OCI-LY1 (cell line): ENCODE measurements around the gene PTPRO.

ENCODE experiments used
- H2AFZ ChIP-seq: fragments of 200-600 bp; sonication (generic), shearing (Covaris generic); 2 replicates; pipeline ENCODE4 v1.6.0; 2014; ENCODE audit warnings: antibody characterized with exemption, mild to moderate bottlenecking, low read length
- H3F3A ChIP-seq: fragments of 200-600 bp; sonication (generic), shearing (Covaris generic); 2 replicates; pipeline ENCODE4 v1.6.0; 2014; ENCODE audit warnings: mild to moderate bottlenecking, antibody characterized with exemption, low read length, moderate library complexity; ENCODE audit not compliant: insufficient read depth
- H3K27ac ChIP-seq: fragments of 200-600 bp; sonication (generic); 2 replicates; pipeline ENCODE4 v1.5.1; 2014; ENCODE audit warnings: low read length, mixed run types, mild to moderate bottlenecking, low read depth; ENCODE audit not compliant: poor library complexity, severe bottlenecking
- H3K27me3 ChIP-seq: fragments of 200-600 bp; sonication (generic); 2 replicates; pipeline ENCODE4 v1.6.0; 2014; ENCODE audit warnings: antibody characterized with exemption, mild to moderate bottlenecking, low read length, moderate library complexity; ENCODE audit not compliant: insufficient read depth
- H3K36me3 ChIP-seq: fragments of 200-600 bp; sonication (generic); 2 replicates; pipeline ENCODE4 v1.6.1; 2014; ENCODE audit warnings: mild to moderate bottlenecking, antibody characterized with exemption, low read length, moderate library complexity, mixed read lengths; ENCODE audit not compliant: insufficient read depth
- H3K4me1 ChIP-seq: fragments of 200-600 bp; sonication (generic); 2 replicates; pipeline ENCODE4 v1.5.1; 2014; ENCODE audit warnings: mild to moderate bottlenecking, low read length, moderate library complexity; ENCODE audit not compliant: insufficient read depth, severe bottlenecking
- H3K4me2 ChIP-seq: fragments of 200-600 bp; sonication (generic), shearing (Covaris generic); 2 replicates; pipeline ENCODE4 v1.6.1; 2014; ENCODE audit warnings: low read length
- H3K4me3 ChIP-seq: fragments of 200-600 bp; sonication (generic); 2 replicates; pipeline ENCODE4 v1.5.1; 2014; ENCODE audit warnings: low read length, low read depth, mild to moderate bottlenecking, mixed read lengths; ENCODE audit not compliant: poor library complexity, severe bottlenecking
- H3K79me2 ChIP-seq: fragments of 200-600 bp; shearing (Covaris generic); 2 replicates; pipeline ENCODE4 v1.6.1; 2016; ENCODE audit warnings: mixed run types, low read length, mixed read lengths; ENCODE audit not compliant: insufficient read depth
- H3K9ac ChIP-seq: fragments of 200-600 bp; sonication (generic), shearing (Covaris generic); 2 replicates; pipeline ENCODE4 v1.6.1; 2014; ENCODE audit warnings: mild to moderate bottlenecking, low read length, mixed read lengths
- H3K9me2 ChIP-seq: fragments of 200-600 bp; sonication (generic), shearing (Covaris generic); 2 replicates; pipeline ENCODE4 v1.6.1; 2014; ENCODE audit warnings: low read depth, mild to moderate bottlenecking, low read length, mixed read lengths
- H3K9me3 ChIP-seq: fragments of 200-600 bp; shearing (Covaris generic); 2 replicates; pipeline ENCODE4 v1.6.1; 2014; ENCODE audit warnings: low read length, mixed read lengths
- H4K20me1 ChIP-seq: fragments of 200-600 bp; sonication (generic), shearing (Covaris generic); 2 replicates; pipeline ENCODE4 v1.6.0; 2016; ENCODE audit warnings: mild to moderate bottlenecking, low read length; ENCODE audit not compliant: insufficient read depth
- EZH2 ChIP-seq: fragments of 200-600 bp; sonication (generic), shearing (Covaris generic); IDR thresholded peaks from 2 replicates; pipeline ENCODE4 v1.8.0; 2017; ENCODE audit warnings: borderline replicate concordance, mixed run types, mild to moderate bottlenecking, antibody characterized with exemption, low read length, moderate library complexity, mixed read lengths
- TF ChIP-seq, protein P1 (sequence below): fragments of 200-600 bp; sonication (generic), shearing (Covaris generic); IDR thresholded peaks from 2 replicates; pipeline ENCODE4 v1.5.1; 2017; ENCODE audit warnings: mild to moderate bottlenecking, antibody characterized with exemption, low read length, moderate library complexity, mixed read lengths

Gene PTPRO

DNA sequence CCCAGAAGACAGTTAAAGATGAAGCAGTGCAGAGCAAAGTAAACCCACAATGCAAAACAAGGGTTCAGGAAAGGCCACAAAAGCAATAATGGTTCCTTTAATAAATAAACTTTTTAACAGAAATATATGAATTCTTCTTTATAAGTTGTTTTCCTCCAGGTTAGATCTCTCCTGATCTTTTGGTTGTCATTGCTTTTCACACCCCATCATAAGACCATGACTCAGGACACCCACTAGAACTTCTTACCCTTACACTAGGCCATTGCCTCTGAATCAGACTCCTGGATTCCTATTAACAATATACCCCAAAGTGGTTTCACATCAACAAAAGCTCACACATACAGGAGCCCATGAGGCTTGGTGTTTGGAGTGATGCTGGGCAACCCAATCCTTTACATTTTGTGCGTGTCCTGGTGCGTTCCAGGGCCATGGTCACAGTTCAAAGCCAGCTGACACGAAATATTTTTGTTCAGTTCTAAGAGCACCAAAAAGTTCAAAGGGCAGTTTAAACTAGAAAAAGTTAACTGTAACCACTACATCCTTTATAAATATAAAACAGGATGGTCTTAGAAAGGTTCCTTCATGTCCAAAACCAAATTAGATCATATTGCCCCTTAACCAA lies 279.9 kb downstream of the PTPRO start:
- H3K9ac ChIP-seq = no peak overlapping the region
- no peaks in the 10 kb centered on the region for H3F3A ChIP-seq
- H3K4me1 ChIP-seq = no peaks in the 10 kb centered on the region
- H3K9me2 ChIP-seq = no peaks in the 10 kb centered on the region
- no peaks in the 10 kb centered on the region for H3K36me3 ChIP-seq
- no peaks in the 10 kb centered on the region for H4K20me1 ChIP-seq
- TF ChIP-seq EZH2 = no peak
- TF ChIP-seq, protein P1, sequence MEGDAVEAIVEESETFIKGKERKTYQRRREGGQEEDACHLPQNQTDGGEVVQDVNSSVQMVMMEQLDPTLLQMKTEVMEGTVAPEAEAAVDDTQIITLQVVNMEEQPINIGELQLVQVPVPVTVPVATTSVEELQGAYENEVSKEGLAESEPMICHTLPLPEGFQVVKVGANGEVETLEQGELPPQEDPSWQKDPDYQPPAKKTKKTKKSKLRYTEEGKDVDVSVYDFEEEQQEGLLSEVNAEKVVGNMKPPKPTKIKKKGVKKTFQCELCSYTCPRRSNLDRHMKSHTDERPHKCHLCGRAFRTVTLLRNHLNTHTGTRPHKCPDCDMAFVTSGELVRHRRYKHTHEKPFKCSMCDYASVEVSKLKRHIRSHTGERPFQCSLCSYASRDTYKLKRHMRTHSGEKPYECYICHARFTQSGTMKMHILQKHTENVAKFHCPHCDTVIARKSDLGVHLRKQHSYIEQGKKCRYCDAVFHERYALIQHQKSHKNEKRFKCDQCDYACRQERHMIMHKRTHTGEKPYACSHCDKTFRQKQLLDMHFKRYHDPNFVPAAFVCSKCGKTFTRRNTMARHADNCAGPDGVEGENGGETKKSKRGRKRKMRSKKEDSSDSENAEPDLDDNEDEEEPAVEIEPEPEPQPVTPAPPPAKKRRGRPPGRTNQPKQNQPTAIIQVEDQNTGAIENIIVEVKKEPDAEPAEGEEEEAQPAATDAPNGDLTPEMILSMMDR = no peak
- H3K4me3 ChIP-seq = no peak overlapping the region
- no peaks in the 10 kb centered on the region for H3K9me3 ChIP-seq
- H3K27ac ChIP-seq = no peak overlapping the region
- no peak overlapping the region for H3K4me2 ChIP-seq
- H2AFZ ChIP-seq = no peak overlapping the region
- H3K79me2 ChIP-seq = no peaks in the 10 kb centered on the region
- H3K27me3 ChIP-seq = no peaks in the 10 kb centered on the region

DNA sequence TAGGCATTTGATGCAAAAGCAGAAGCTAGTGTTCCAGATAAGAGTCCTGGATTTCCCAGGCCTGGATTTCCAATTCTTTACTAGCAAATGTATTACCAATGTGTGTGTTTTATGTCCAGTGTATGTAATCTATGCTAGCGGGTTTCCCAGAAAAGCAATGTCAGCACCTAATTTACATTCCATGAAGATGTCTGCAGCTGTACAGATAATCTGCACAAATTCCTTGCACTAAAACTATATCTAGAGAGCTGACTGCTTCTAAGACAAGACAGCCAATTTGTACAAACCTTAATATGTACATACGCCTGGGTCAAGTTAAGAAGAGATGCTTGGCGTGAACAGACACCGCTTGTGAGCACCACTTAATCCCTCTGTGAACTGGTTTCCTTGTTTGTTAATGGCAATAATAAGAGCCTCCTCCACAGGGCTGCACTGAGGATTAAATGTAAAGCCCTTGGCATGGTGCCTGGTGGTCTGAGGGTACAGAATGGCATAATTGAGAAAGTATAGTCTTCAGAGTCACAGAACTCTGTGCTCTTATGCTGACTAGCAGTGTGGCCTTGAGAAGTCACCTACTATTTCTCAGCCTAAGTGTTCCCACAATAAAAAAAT lies 281.3 kb downstream of the PTPRO start:
- H3K4me1 ChIP-seq = no peaks in the 10 kb centered on the region
- no peaks in the 10 kb centered on the region for H3K79me2 ChIP-seq
- H3K9me2 ChIP-seq = no peaks in the 10 kb centered on the region
- H3F3A ChIP-seq = no peaks in the 10 kb centered on the region
- H3K4me2 ChIP-seq = no peak overlapping the region
- H3K27ac ChIP-seq = no peak overlapping the region
- no peaks in the 10 kb centered on the region for H3K36me3 ChIP-seq
- H3K9me3 ChIP-seq = no peaks in the 10 kb centered on the region
- H3K4me3 ChIP-seq = no peak overlapping the region
- H3K9ac ChIP-seq = no peak overlapping the region
- no peak overlapping the region for H2AFZ ChIP-seq
- TF ChIP-seq, protein P1 = no peak
- no peak for TF ChIP-seq EZH2
- H4K20me1 ChIP-seq = no peaks in the 10 kb centered on the region
- H3K27me3 ChIP-seq = no peaks in the 10 kb centered on the region

DNA sequence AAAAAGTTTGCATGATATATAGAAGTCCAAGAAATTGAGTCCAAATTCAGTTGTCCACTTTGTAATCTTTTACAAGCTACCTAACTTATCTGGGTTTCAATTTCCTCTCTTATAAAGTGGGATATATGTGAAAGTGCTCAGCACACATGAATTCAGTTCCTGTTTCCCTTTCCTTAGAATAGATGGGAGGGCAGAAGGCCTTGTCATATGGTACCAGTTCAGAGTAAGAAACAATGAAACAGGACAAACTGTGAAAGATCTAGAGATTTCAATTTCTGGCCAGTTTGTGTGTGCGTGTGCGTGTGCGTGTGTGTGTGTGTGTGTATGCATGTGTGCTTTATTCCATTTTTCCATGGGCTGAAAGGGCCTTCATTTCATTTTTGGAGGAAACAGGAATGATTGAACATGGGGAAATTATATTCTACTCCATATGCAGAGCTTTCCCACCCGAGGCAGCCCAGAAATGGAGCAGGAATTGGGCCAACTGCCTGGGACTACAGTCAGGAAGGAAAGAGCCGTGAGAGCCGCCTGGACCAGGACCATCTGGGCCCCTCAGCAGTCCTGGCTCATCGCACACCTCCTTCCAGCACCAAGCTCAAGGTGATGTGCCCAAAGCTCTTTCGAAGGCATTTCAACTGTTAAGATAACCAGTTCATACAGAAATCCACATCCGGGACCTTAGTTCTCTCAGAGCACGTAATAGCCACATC lies 283.7 kb downstream of the PTPRO start:
- Histone ChIP-seq H2AFZ (no peak overlapping the region), H3K79me2 (no peaks in the 10 kb centered on the region), H3K9ac (no peak overlapping the region), H3K9me2 (no peaks in the 10 kb centered on the region), H3K4me1 (no peaks in the 10 kb centered on the region), H3K27me3 (no peaks in the 10 kb centered on the region), H3K4me2 (no peak overlapping the region), H3K9me3 (no peaks in the 10 kb centered on the region), H3F3A (no peaks in the 10 kb centered on the region), H3K36me3 (no peaks in the 10 kb centered on the region), H4K20me1 (no peaks in the 10 kb centered on the region), H3K27ac (no peak overlapping the region), H3K4me3 (no peak overlapping the region)
- TF ChIP-seq EZH2 = no peak
- TF ChIP-seq, protein P1 = no peak
